ENCODE measurements around the gene TMEM260. TPM values are rescaled to one million over a fixed set of nuclear protein-coding genes. Genes with fewer than 3 reads are reported as not detected.

Gene TMEM260
- total and polyA plus RNA-seq, 10 of the 15 experiments (the other 5 are each of a cell fraction or from before 2014, with no cell fraction given): 3.2 to 13.6 (median 11.0) TPM

GRCh38 chr14:56664811-56665421 lies 85.3 kb downstream of the TMEM260 start:
- intact Hi-C loops (cut with micrococcal nuclease; ENCODE audit: unreplicated experiment) (loop anchor here (5.0 kb wide), 1 partner anchor 402 kb away; no protein-coding TSS in a partner anchor), in situ Hi-C loops (cut with MboI) (no loop called here)
- H2AFZ ChIP-seq (ENCODE audit: control insufficient read depth, low read depth, low read length): no peak overlapping the region
- no peaks in the 10 kb centered on the region for H3K4me1 ChIP-seq (ENCODE audit: control insufficient read depth, insufficient read depth, low read length)
- FAIRE-seq (no peak), DNase-seq (ENCODE audit: low read depth, low spot score) (no peak), ATAC-seq (no peak)
- H3K36me3 ChIP-seq (ENCODE audit: control insufficient read depth in 2 of 2, insufficient read depth in 2 of 2, low read length in 1 of 2): no peaks in the 10 kb centered on the region
- 51% methylated on average over 11 of the region's 12 CpGs for WGBS (ENCODE audit: insufficient coverage, insufficient replicate concordance, low lambda C conversion rate, missing lambda C conversion rate)
- H3K4me2 ChIP-seq (ENCODE audit: control insufficient read depth, insufficient read depth): no peak overlapping the region
- TF ChIP-seq RELA (IDR thresholded peaks at IDR 0.05; ENCODE audit: borderline replicate concordance, partially characterized antibody): no peak
- ChIA-PET CTCF (interaction anchor here (0.6 to 0.9 kb wide), 2 partner anchors 629 to 908 kb away, joined by 3 to 4 read pairs; no protein-coding TSS in a partner anchor), RAD21 (ENCODE audit: unreplicated experiment) (no interaction called here), SMC1A (ENCODE audit: uncharacterized antibody, unreplicated experiment) (interaction anchor here (0.6 to 1.0 kb wide), 2 partner anchors 11 to 571 kb away, joined by 3 to 4 read pairs; no protein-coding TSS in a partner anchor), POLR2A (no interaction called here)
- no peaks in the 10 kb centered on the region for H3K27me3 ChIP-seq (replicated peaks in 1 of 2; ENCODE audit: control insufficient read depth in 2 of 2, insufficient read depth in 2 of 2, low read length in 1 of 2)
- no peaks in the 10 kb centered on the region for H4K20me1 ChIP-seq (ENCODE audit: control insufficient read depth, insufficient read depth)
- H3K79me2 ChIP-seq (ENCODE audit: control insufficient read depth, insufficient read depth, low read length): no peaks in the 10 kb centered on the region
- H3K27ac ChIP-seq (ENCODE audit: control insufficient read depth, insufficient read depth): no peak overlapping the region
- no peak overlapping the region for H3K4me3 ChIP-seq
- no peaks in the 10 kb centered on the region; the same call in 2 of the 3 replicates for H3K9me3 ChIP-seq (replicated peaks; ENCODE audit: control insufficient read depth, insufficient read depth, low read length)
- no peak overlapping the region for H3K9ac ChIP-seq (ENCODE audit: control insufficient read depth, insufficient read depth, low read length)
- BruUV-seq (replicated peaks): no TSS peak

GRCh38 chr14:56666294-56666693 lies 86.7 kb downstream of the TMEM260 start:
- H2AFZ ChIP-seq (ENCODE audit: control insufficient read depth, low read depth, low read length): no peak overlapping the region
- no peak for TF ChIP-seq BRCA1 (IDR thresholded peaks at IDR 0.05; ENCODE audit: low read depth, low read length)
- no peak for TF ChIP-seq BHLHE40 (IDR thresholded peaks at IDR 0.05; ENCODE audit: borderline replicate concordance in 1 of 2, low read depth in 2 of 2, low read length in 1 of 2)
- TF ChIP-seq USF2 (IDR thresholded peaks at IDR 0.05; ENCODE audit: borderline replicate concordance, low read depth, low read length): no peak
- TF ChIP-seq NRF1 (conservative IDR thresholded peaks at IDR 0.05; ENCODE audit: low read depth, low read length): no peak
- H3K4me3 ChIP-seq: no peak overlapping the region
- CTCF ChIA-PET: interaction anchor here (0.6 kb wide), 1 partner anchor 1891 kb away, joined by 3 read pairs; no protein-coding TSS in a partner anchor
- WGBS (ENCODE audit: insufficient coverage, insufficient replicate concordance, low lambda C conversion rate, missing lambda C conversion rate): 90% methylated on average over 7 of the region's 7 CpGs
- POLR2A ChIA-PET: no interaction called here
- H3K27me3 ChIP-seq (replicated peaks in 1 of 2; ENCODE audit: control insufficient read depth in 2 of 2, insufficient read depth in 2 of 2, low read length in 1 of 2): no peaks in the 10 kb centered on the region
- H3K27ac ChIP-seq (ENCODE audit: control insufficient read depth, insufficient read depth): no peak overlapping the region
- no peak for ATAC-seq
- H3K9me3 ChIP-seq (replicated peaks; ENCODE audit: control insufficient read depth, insufficient read depth, low read length): no peaks in the 10 kb centered on the region; the same call in 2 of the 3 replicates
- no peak for FAIRE-seq
- no peaks in the 10 kb centered on the region for H3K36me3 ChIP-seq (ENCODE audit: control insufficient read depth in 2 of 2, insufficient read depth in 2 of 2, low read length in 1 of 2)
- intact Hi-C loops (cut with micrococcal nuclease; ENCODE audit: unreplicated experiment): no loop called here
- H3K4me1 ChIP-seq (ENCODE audit: control insufficient read depth, insufficient read depth, low read length): no peaks in the 10 kb centered on the region
- SMC1A ChIA-PET (ENCODE audit: uncharacterized antibody, unreplicated experiment): no interaction called here
- no peaks in the 10 kb centered on the region for H4K20me1 ChIP-seq (ENCODE audit: control insufficient read depth, insufficient read depth)
- in situ Hi-C loops (cut with MboI): no loop called here
- no peak overlapping the region for H3K9ac ChIP-seq (ENCODE audit: control insufficient read depth, insufficient read depth, low read length)
- BruUV-seq (replicated peaks): no TSS peak
- RAD21 ChIA-PET (ENCODE audit: unreplicated experiment): no interaction called here
- no peak overlapping the region for H3K4me2 ChIP-seq (ENCODE audit: control insufficient read depth, insufficient read depth)
- no peak for DNase-seq (ENCODE audit: low read depth, low spot score)
- H3K79me2 ChIP-seq (ENCODE audit: control insufficient read depth, insufficient read depth, low read length): no peaks in the 10 kb centered on the region

All from GM12878 (cell line).